GM23248 (cell line): Measurements from ENCODE around the gene CISH.

Source experiments
- EZH2 ChIP-seq: fragments of 200-600 bp; sonication (generic); IDR thresholded peaks from 2 replicates; pipeline ENCODE4 v1.6.1; 2018; ENCODE audit warnings: antibody characterized with exemption, mild to moderate bottlenecking; ENCODE audit not compliant: insufficient read depth, poor library complexity, severe bottlenecking
- EZH2phosphoT487 ChIP-seq: fragments of 200-600 bp; sonication (generic); IDR thresholded peaks from 2 replicates; pipeline ENCODE4 v1.6.1; 2018; ENCODE audit warnings: antibody characterized with exemption, moderate library complexity, mild to moderate bottlenecking, low read depth; ENCODE audit not compliant: insufficient read depth

DNA sequence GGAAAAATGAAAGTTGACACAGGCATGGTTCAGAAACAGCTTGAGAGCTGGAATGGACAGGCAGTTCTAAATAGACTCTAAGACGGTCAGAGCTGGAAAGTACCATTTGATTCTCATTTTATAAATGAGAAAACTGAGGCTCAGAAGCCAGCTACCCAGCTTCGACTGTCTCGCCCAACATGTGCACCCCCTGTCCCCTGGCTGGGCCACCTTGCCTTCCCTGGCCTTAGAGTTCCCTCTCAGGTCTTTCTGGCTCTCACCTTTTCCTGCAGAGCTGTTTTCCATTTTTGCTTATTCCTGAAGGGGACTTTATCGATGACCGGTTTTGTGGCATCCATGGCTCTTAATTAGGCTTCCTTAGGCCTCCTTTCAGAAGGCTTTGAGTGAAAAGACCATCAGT is 45.8 kb upstream of the CISH start:
- TF ChIP-seq EZH2 (no peak), EZH2phosphoT487 (no peak)
